ENCODE data around the gene HPSE2. TPM values are rescaled to one million over a fixed set of nuclear protein-coding genes. Genes with fewer than 3 reads are reported as not detected.

HPSE2 gene
- total RNA-seq, 1 donor from 2014 or later = not detected

DNA sequence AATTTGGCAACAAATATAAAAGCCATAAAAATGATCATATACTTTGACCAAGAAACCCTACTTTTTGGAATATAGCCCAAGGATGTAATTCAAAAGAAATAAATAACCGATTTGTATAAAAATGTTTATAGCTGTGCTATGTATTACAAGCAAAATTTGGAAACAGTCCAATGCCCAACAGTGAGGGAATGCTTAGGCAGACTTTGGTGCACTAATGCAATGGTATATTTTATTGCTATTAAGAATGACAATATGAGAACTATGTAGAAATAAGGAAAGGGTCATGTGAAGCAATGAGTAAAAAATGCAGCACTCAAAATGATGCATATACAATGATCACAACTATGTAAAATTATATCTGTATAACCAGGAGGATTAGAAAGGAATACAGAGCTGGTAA is 515.1 kb downstream of the HPSE2 start:
- Histone ChIP-seq H3K27me3 (no peaks in the 10 kb centered on the region), H3K9me3 (no peaks in the 10 kb centered on the region), H3K27ac (no peak overlapping the region), H3K4me1 (no peaks in the 10 kb centered on the region), H3K4me3 (no peak overlapping the region), H3K36me3 (no peaks in the 10 kb centered on the region)
- intact Hi-C loops (cut with DNase I) = no loop called here
- DNase-seq (ENCODE audit: low spot score in 2 of 2) = no peak
- TF ChIP-seq, protein P1, sequence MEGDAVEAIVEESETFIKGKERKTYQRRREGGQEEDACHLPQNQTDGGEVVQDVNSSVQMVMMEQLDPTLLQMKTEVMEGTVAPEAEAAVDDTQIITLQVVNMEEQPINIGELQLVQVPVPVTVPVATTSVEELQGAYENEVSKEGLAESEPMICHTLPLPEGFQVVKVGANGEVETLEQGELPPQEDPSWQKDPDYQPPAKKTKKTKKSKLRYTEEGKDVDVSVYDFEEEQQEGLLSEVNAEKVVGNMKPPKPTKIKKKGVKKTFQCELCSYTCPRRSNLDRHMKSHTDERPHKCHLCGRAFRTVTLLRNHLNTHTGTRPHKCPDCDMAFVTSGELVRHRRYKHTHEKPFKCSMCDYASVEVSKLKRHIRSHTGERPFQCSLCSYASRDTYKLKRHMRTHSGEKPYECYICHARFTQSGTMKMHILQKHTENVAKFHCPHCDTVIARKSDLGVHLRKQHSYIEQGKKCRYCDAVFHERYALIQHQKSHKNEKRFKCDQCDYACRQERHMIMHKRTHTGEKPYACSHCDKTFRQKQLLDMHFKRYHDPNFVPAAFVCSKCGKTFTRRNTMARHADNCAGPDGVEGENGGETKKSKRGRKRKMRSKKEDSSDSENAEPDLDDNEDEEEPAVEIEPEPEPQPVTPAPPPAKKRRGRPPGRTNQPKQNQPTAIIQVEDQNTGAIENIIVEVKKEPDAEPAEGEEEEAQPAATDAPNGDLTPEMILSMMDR (IDR thresholded peaks at IDR 0.05) = no peak

DNA sequence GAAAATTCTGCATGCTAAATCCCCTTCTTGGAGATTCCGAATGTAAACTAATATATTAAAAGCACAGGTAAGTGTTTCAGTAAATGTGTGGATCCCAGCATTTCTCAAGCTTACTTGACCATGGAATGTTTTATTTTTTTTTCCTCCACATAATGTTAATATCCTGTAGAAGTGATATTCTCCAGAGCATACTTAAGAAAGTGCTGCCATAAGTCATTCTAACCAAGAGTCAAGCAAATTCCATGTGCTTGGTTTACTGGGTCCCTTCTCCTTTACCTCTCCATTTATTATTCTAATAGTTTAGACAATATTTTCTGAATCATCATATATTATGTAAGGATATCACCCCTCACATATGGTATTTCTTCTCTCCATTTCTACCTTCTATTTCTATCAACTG is 522.1 kb downstream of the HPSE2 start:
- H3K27ac ChIP-seq = no peak overlapping the region
- no peak for DNase-seq (ENCODE audit: low spot score in 2 of 2)
- intact Hi-C loops (cut with DNase I) = no loop called here

DNA sequence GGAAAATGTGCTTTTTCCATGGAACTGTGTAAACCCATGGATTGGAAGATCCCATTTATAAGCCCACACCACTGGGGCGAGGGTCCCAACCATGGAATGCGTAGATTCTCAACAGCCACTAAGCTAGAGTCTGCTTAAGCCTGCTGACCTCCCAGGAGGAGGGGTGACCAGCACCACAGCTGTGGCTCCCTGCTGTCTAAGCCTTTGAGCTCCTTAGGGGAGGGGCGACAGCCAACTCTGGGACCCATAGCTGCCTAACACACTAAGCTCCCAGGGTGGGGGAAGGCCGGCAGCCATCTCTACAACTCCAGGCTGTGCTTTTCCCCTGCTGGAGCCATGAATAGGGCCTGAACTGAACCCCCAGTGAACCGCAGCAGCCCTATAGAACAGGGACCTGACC is 539.1 kb downstream of the HPSE2 start:
- H3K9me3 ChIP-seq = no peaks in the 10 kb centered on the region
- TF ChIP-seq, protein P1 (IDR thresholded peaks at IDR 0.05) = no peak
- H3K27me3 ChIP-seq = no peaks in the 10 kb centered on the region
- no peaks in the 10 kb centered on the region for H3K36me3 ChIP-seq
- no peak for DNase-seq (ENCODE audit: low spot score in 2 of 2)
- intact Hi-C loops (cut with DNase I) = no loop called here
- H3K27ac ChIP-seq = no peak overlapping the region
- no peak overlapping the region for H3K4me3 ChIP-seq
- H3K4me1 ChIP-seq = no peaks in the 10 kb centered on the region

More for the DNA sequence above, 522.1 kb downstream of the HPSE2 start:
- TF ChIP-seq, protein P1 (IDR thresholded peaks at IDR 0.05) = no peak
- Histone ChIP-seq H3K4me3 (no peak overlapping the region), H3K4me1 (no peaks in the 10 kb centered on the region), H3K27me3 (no peaks in the 10 kb centered on the region), H3K36me3 (no peaks in the 10 kb centered on the region), H3K9me3 (no peaks in the 10 kb centered on the region)

DNA sequence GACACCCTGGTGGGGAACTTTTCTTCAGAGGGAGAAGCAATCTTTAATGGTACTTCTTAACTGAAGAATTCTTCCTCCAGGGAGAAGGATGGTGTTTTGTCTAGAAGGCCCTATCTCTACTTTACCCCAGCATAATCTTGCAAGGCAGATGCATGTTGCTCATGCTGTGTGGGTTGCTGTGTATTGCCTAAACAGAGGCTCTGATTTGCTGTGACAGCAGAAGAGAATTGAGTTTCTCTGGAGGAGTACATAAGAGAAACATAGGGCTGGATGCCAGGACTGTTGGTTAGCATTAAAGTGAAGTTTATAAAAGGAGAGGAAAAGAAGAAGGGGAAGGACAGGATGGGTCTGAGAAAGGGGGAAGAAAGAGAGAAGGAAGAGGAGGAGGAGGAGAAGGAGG is 540.8 kb downstream of the HPSE2 start:
- TF ChIP-seq, protein P1 (IDR thresholded peaks at IDR 0.05) = no peak
- Histone ChIP-seq H3K36me3 (no peaks in the 10 kb centered on the region), H3K4me1 (no peaks in the 10 kb centered on the region), H3K27ac (no peak overlapping the region), H3K9me3 (no peaks in the 10 kb centered on the region), H3K27me3 (no peaks in the 10 kb centered on the region), H3K4me3 (no peak overlapping the region)
- no peak for DNase-seq (ENCODE audit: low spot score in 2 of 2)
- intact Hi-C loops (cut with DNase I) = no loop called here

DNA sequence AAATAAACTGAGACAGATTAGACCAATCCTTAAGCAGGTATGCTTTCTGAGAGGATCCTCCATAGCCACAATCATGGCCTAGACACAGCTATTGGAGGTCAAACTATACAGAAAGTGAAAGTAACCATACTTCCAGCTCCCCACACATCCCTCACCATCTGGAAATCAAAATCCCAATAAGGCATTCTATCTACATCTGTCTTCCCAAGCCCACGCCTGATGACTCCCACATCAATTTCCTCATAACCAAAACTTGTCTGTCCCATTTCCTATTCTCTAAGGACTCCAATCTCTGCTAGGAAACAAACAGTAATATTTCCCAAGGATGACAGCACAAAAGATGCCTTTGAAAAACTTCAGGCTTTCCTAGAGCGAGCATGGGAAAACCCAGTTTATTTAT is 541.6 kb downstream of the HPSE2 start:
- intact Hi-C loops (cut with DNase I) = no loop called here
- Histone ChIP-seq H3K4me1 (no peaks in the 10 kb centered on the region), H3K27ac (no peak overlapping the region), H3K27me3 (no peaks in the 10 kb centered on the region), H3K4me3 (no peak overlapping the region), H3K36me3 (no peaks in the 10 kb centered on the region), H3K9me3 (no peaks in the 10 kb centered on the region)
- DNase-seq (ENCODE audit: low spot score in 2 of 2) = no peak
- TF ChIP-seq, protein P1 (IDR thresholded peaks at IDR 0.05) = no peak

DNA sequence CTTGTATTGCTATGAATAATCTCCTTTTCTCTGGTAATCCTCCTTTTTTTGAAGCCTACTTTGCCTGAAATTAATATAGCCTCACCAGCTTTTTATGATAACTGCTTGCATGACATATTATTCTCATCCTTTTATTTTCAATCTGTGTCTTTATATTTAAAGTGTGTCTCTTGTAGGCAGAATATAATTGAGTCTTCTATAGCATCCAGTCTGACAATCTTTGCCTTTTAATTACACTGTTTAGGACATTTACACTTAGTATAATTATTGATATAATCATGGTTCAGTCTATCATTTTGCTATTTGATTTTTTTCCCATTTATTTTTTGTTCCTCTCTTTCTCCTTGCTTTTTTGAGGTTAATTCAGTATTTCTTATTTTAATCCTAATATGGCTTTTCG is 548.0 kb downstream of the HPSE2 start:
- peaks cover 0 to 5% of the 10 kb centered on the region in 2 donors for H3K9me3 ChIP-seq
- DNase-seq (ENCODE audit: low spot score in 2 of 2) = no peak
- H3K27ac ChIP-seq = no peak overlapping the region
- intact Hi-C loops (cut with DNase I) = no loop called here
- H3K27me3 ChIP-seq = no peaks in the 10 kb centered on the region
- H3K4me1 ChIP-seq = no peaks in the 10 kb centered on the region
- no peak overlapping the region for H3K4me3 ChIP-seq
- TF ChIP-seq, protein P1 (IDR thresholded peaks at IDR 0.05) = no peak
- H3K36me3 ChIP-seq = no peaks in the 10 kb centered on the region
